HepG2 (cell line): Measurements from ENCODE around the gene UTP11. TPM values are rescaled to one million over a fixed set of nuclear protein-coding genes. Genes with fewer than 3 reads are reported as not detected.

ENCODE experiments used
- FUBP1 ChIP-seq: sonication (generic); formaldehyde crosslinking; IDR thresholded peaks from 2 replicates; pipeline ENCODE4 v1.5.1; 2020; ENCODE audit warnings: missing genetic modification reagents, mild to moderate bottlenecking, borderline replicate concordance
- MEIS2 ChIP-seq: sonication (generic); formaldehyde crosslinking; IDR thresholded peaks from 2 replicates; pipeline ENCODE4 v1.9.0; 2021; ENCODE audit warnings: mild to moderate bottlenecking, missing genetic modification reagents
- PRDM10 ChIP-seq: sonication (generic); formaldehyde crosslinking; IDR thresholded peaks from 2 replicates; pipeline ENCODE4 v1.4.0; 2020; ENCODE audit warnings: low read depth, missing genetic modification reagents
- PRDM15 ChIP-seq: sonication (generic); formaldehyde crosslinking; IDR thresholded peaks from 2 replicates; pipeline ENCODE4 v1.4.0; 2020; ENCODE audit warnings: missing genetic modification reagents
- PRDM4 ChIP-seq: sonication (generic); formaldehyde crosslinking; IDR thresholded peaks from 2 replicates; pipeline ENCODE4 v1.9.0; 2021; ENCODE audit warnings: missing genetic modification reagents, borderline replicate concordance
- RBAK ChIP-seq: sonication (generic); formaldehyde crosslinking; IDR thresholded peaks from 2 replicates; pipeline ENCODE4 v1.5.1; 2020; ENCODE audit warnings: mild to moderate bottlenecking, missing genetic modification reagents
- RXRB ChIP-seq: IDR thresholded peaks from 2 replicates; pipeline ENCODE4 v1.6.1; 2016; ENCODE audit warnings: borderline replicate concordance, missing genetic modification reagents, missing compliant biosample characterization
- SMAD1 ChIP-seq: sonication (generic); formaldehyde crosslinking; IDR thresholded peaks from 2 replicates; pipeline ENCODE4 v1.4.0; 2020; ENCODE audit warnings: missing genetic modification reagents, low read depth, mild to moderate bottlenecking, borderline replicate concordance
- SOX5 ChIP-seq: IDR thresholded peaks from 2 replicates; pipeline ENCODE4 v1.6.1; 2016; ENCODE audit warnings: borderline replicate concordance
- WIZ ChIP-seq: sonication (generic); formaldehyde crosslinking; IDR thresholded peaks from 2 replicates; pipeline ENCODE4 v1.5.1; 2020; ENCODE audit warnings: mild to moderate bottlenecking, missing genetic modification reagents
- ZBTB1 ChIP-seq: sonication (generic); formaldehyde crosslinking; IDR thresholded peaks from 2 replicates; pipeline ENCODE4 v1.4.0; 2020; ENCODE audit warnings: missing genetic modification reagents, borderline replicate concordance
- ZBTB7A ChIP-seq: sonication (generic); formaldehyde crosslinking; IDR thresholded peaks from 2 replicates; pipeline ENCODE4 v1.8.0; 2022; ENCODE audit warnings: mild to moderate bottlenecking, missing genetic modification reagents
- ZNF292 ChIP-seq: sonication (generic); formaldehyde crosslinking; IDR thresholded peaks from 2 replicates; pipeline ENCODE4 v1.8.1; 2022; ENCODE audit warnings: mild to moderate bottlenecking, low read depth, missing genetic modification reagents, borderline replicate concordance
- ZNF329 ChIP-seq: sonication (generic); formaldehyde crosslinking; IDR thresholded peaks from 2 replicates; pipeline ENCODE4 v1.9.0; 2021; ENCODE audit warnings: low read depth, mild to moderate bottlenecking, missing genetic modification reagents
- polyA plus RNA-seq, 8 experiments: library from polyadenylated mRNA; depleted of rRNA in 3 of 8; stranded (reverse) in 7 of 8; unstranded in 1 of 8; fragments of >200 nt; fragmentation: Illumina TruSeq in 4 of 8; extraction: Trizol in 4 of 8; gene quantifications; 2 replicates each; pipeline versions ENCODE4 v1.2.1 to v1.2.3, GENCODE V29; 2011 to 2016; ENCODE audit warnings: low read depth in 4 of 8, missing spikeins in 1 of 8, mixed read lengths in 1 of 8; ENCODE audit not compliant: insufficient read depth in 1 of 8
- total RNA-seq, 5 experiments: library from RNA; depleted of rRNA; stranded (reverse); fragments of >200 nt; fragmentation: Illumina TruSeq; extraction: Trizol; gene quantifications; 2 replicates each; pipeline ENCODE4 v1.2.3, GENCODE V29; 2016; ENCODE audit warnings: low read depth in 1 of 5

Gene UTP11
- total and polyA plus RNA-seq, 2 of the 13 experiments (the other 11 are each of a cell fraction or from before 2014, with no cell fraction given), result 13.5 to 44.8 TPM

DNA sequence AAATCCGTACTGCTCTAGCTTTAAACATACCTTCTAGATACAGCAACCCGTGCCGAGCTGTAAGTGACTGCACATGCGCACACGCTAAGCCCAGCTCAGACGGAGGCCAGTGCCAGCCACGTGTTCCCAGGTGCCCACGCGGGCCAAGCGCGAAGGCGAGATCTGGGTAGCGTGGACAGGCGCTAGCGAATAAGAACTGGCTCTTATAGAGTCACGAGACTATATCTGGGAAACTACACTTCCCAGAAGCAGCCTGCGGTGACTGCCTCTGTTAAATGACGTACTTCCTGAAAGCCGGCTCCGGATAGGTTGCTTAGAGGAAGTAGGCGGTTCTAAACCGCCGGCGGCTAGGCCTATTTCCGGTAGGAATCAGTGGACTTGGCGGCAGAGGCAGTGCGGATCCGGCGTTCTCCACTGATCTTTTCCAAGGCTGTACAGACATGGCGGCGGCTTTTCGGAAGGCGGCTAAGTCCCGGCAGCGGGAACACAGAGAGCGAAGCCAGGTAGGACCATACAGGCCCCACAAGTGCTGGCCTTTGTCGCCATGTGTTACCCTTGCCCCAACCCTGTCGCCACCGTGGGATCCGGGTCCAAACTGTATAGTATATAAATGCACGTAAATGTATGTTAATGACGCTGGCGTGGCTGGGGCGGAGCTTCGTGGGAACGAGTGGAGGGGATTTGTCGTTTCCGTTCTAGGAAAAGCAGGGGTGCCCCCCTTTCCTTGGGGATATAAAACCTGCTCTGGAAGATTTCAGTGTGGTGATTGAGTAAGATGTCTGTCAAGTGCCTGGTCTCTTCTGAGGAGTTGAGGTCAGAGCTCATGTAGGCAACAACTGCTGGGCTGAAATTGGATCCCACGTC, at the start of gene UTP11 (continued):
- TF ChIP-seq SOX5 (CRISPR knock-in tag) (peak; percentile 60; the same call in 1 of the 2 replicates), PRDM15 (CRISPR knock-in tag) (0 out of 2 replicates have a peak, but pooled peaks have one; percentile 41), SMAD1 (CRISPR knock-in tag) (peak; percentile 75; the same call in 1 of the 2 replicates), FUBP1 (CRISPR knock-in tag) (0 out of 2 replicates have a peak, but pooled peaks have one; percentile 64), MEIS2 (CRISPR knock-in tag) (peak; percentile 87; the same call in 1 of the 2 replicates), RBAK (CRISPR knock-in tag) (peak; percentile 74; the same call in 1 of the 2 replicates), ZBTB1 (CRISPR knock-in tag) (0 out of 2 replicates have a peak, but pooled peaks have one; percentile 56), ZNF292 (CRISPR knock-in tag) (peak; percentile 16; the same call in 1 of the 2 replicates), WIZ (CRISPR knock-in tag) (peak; percentile 91; the same call in 1 of the 2 replicates), PRDM10 (CRISPR knock-in tag) (peak; percentile 60), PRDM4 (CRISPR knock-in tag) (0 out of 2 replicates have a peak, but pooled peaks have one; percentile 69), ZBTB7A (CRISPR knock-in tag) (peak; percentile 96), RXRB (peak; percentile 77), ZNF329 (peak; percentile 76; the same call in 1 of the 2 replicates)
